ENCODE data around the gene RETN. TPM values are rescaled to one million over a fixed set of nuclear protein-coding genes. Genes with fewer than 3 reads are reported as not detected.

Gene RETN
- total and polyA plus RNA-seq, 2 of the 8 experiments (the other 6 are each of a cell fraction or from before 2014, with no cell fraction given) = not detected

GRCh38 chr19:7709932-7710460 lies 41.1 kb downstream of the RETN start:
- Histone ChIP-seq H3K4ac (replicated peaks; ENCODE audit: insufficient read length, low read depth, low read length) (no peak overlapping the region), H2BK5ac (ENCODE audit: low read depth, low read length) (no peak overlapping the region), H2BK15ac (ENCODE audit: low read length) (no peak overlapping the region), H3K27ac (ENCODE audit: low read depth, low read length) (no peak overlapping the region), H3K9ac (replicated peaks in 1 of 4; ENCODE audit: extremely low read depth in 1 of 4, low read depth in 3 of 4, low read length in 3 of 4) (no peak overlapping the region), H4K5ac (ENCODE audit: insufficient read length, low read depth, low read length) (no peak overlapping the region), H3K4me1 (replicated peaks in 1 of 4; ENCODE audit: control insufficient read depth in 3 of 4, insufficient read depth in 4 of 4, low read length in 3 of 4) (no peaks in the 10 kb centered on the region; a peak in 1 of 7 replicates), H3K79me1 (ENCODE audit: low read depth, low read length) (no peaks in the 10 kb centered on the region), H4K20me1 (replicated peaks in 1 of 2; ENCODE audit: control insufficient read depth in 1 of 2, insufficient read depth in 2 of 2, low read length in 2 of 2) (no peaks in the 10 kb centered on the region), H3K79me2 (ENCODE audit: control insufficient read depth in 1 of 2, insufficient read depth in 2 of 2, low read length in 2 of 2) (no peaks in the 10 kb centered on the region), H3K18ac (ENCODE audit: extremely low read depth, low read length) (no peak overlapping the region), H2AFZ (ENCODE audit: low read length) (no peak overlapping the region), H3K4me3 (ENCODE audit: extremely low read depth in 1 of 4, insufficient read depth in 2 of 4, low read depth in 3 of 4, low read length in 4 of 4) (no peak overlapping the region), H2BK12ac (ENCODE audit: low read depth, low read length) (no peak overlapping the region), H3K56ac (replicated peaks; ENCODE audit: insufficient read length, low read depth, low read length) (no peak overlapping the region), H2BK20ac (ENCODE audit: low read length) (no peak overlapping the region), H3K9me3 (ENCODE audit: insufficient read depth in 2 of 2, low read depth in 1 of 2, low read length in 1 of 2) (no peaks in the 10 kb centered on the region), H3K14ac (ENCODE audit: insufficient read length) (no peak overlapping the region), H3K23me2 (ENCODE audit: low read depth, low read length) (0 out of 2 replicates have a peak, but pooled peaks cover 1% of the 10 kb centered on the region), H3K23ac (ENCODE audit: insufficient read length) (no peak overlapping the region), H4K8ac (ENCODE audit: extremely low read depth, insufficient read depth, low read length) (no peak overlapping the region), H2BK120ac (replicated peaks; ENCODE audit: low read depth, low read length) (no peak overlapping the region), H4K91ac (replicated peaks; ENCODE audit: insufficient read length, low read length) (no peak overlapping the region), H3K36me3 (ENCODE audit: control insufficient read depth in 2 of 4, insufficient read depth in 4 of 4, low read length in 3 of 4) (no peaks in the 10 kb centered on the region), H3K27me3 (replicated peaks in 1 of 4; ENCODE audit: control insufficient read depth in 3 of 4, extremely low read depth in 1 of 4, insufficient read depth in 3 of 4, low read length in 3 of 4) (no peaks in the 10 kb centered on the region; a peak in 1 of 7 replicates), H3K4me2 (ENCODE audit: insufficient read depth in 1 of 2, low read depth in 2 of 2, low read length in 2 of 2) (no peak overlapping the region), H2AK5ac (ENCODE audit: low read depth, low read length) (no peak overlapping the region)
- CTCF ChIA-PET (ENCODE audit: partially characterized antibody) = interaction anchor here (1.3 kb wide), 1 partner anchor 89 kb away, joined by 3 read pairs; no protein-coding TSS in a partner anchor
- no peak for FAIRE-seq
- TF ChIP-seq KDM5A (IDR thresholded peaks at IDR 0.05; ENCODE audit: low read length) (no peak), GTF2F1 (IDR thresholded peaks at IDR 0.05; ENCODE audit: borderline replicate concordance, low read depth, low read length) (no peak), CHD2 (IDR thresholded peaks at IDR 0.05; ENCODE audit: low read length) (no peak), YY1 (IDR thresholded peaks at IDR 0.05; ENCODE audit: low read depth, low read length) (no peak), JUND (IDR thresholded peaks at IDR 0.05; ENCODE audit: low read length) (no peak), CEBPB (IDR thresholded peaks at IDR 0.05; ENCODE audit: low read depth, low read length) (no peak), NANOG (IDR thresholded peaks at IDR 0.05; ENCODE audit: insufficient read depth, low read depth, low read length, poor library complexity, severe bottlenecking) (no peak), HDAC2 (IDR thresholded peaks at IDR 0.05; ENCODE audit: borderline replicate concordance in 1 of 2, low read depth in 2 of 2, low read length in 2 of 2) (no peak), SRF (IDR thresholded peaks at IDR 0.05; ENCODE audit: low read depth, low read length) (no peak), GABPA (IDR thresholded peaks at IDR 0.05; ENCODE audit: borderline replicate concordance, insufficient read depth, low read length) (no peak), BACH1 (IDR thresholded peaks at IDR 0.05; ENCODE audit: low read length) (no peak), FOSL1 (IDR thresholded peaks at IDR 0.05; ENCODE audit: insufficient read depth, low read depth, low read length) (no peak)
- WGBS, 2 experiments (ENCODE audit: extremely low coverage in 1 of 2, insufficient coverage in 1 of 2, insufficient read length in 1 of 2, insufficient replicate concordance in 2 of 2, low coverage in 1 of 2, low lambda C conversion rate in 2 of 2, missing lambda C conversion rate in 1 of 2) = 92% methylated on average over 10 of the region's 10 CpGs; no CpG with 5 or more reads in 1 of the 2 experiments
- POLR2A ChIA-PET (ENCODE audit: partially characterized antibody) = no interaction called here
- no peak for DNase-seq (ENCODE audit: low read depth in 1 of 2, low spot score in 2 of 2)

Measured in H1 (cell line).